ENCODE data around the gene MUTYH.

GRCh38 chr1:45359882-45360513 is 19.8 kb upstream of the MUTYH start:
- peak; percentile 62 to 78 (median 67) for TF ChIP-seq CTCF (IDR thresholded peaks at IDR 0.05)
- no peak for TF ChIP-seq EP300 (IDR thresholded peaks at IDR 0.05)
- no peak for TF ChIP-seq POLR2A (IDR thresholded peaks at IDR 0.05)
